GM12873 (cell line): ENCODE results near the gene CAMK1D.

Experiments
- CTCF ChIP-seq: IDR thresholded peaks from 2 replicates; pipeline ENCODE4 v1.5.1; 2012; ENCODE audit warnings: low read depth, mild to moderate bottlenecking, moderate library complexity, low read length, control low read depth; ENCODE audit not compliant: insufficient read depth; ENCODE audit errors: missing control alignments

CAMK1D gene

DNA sequence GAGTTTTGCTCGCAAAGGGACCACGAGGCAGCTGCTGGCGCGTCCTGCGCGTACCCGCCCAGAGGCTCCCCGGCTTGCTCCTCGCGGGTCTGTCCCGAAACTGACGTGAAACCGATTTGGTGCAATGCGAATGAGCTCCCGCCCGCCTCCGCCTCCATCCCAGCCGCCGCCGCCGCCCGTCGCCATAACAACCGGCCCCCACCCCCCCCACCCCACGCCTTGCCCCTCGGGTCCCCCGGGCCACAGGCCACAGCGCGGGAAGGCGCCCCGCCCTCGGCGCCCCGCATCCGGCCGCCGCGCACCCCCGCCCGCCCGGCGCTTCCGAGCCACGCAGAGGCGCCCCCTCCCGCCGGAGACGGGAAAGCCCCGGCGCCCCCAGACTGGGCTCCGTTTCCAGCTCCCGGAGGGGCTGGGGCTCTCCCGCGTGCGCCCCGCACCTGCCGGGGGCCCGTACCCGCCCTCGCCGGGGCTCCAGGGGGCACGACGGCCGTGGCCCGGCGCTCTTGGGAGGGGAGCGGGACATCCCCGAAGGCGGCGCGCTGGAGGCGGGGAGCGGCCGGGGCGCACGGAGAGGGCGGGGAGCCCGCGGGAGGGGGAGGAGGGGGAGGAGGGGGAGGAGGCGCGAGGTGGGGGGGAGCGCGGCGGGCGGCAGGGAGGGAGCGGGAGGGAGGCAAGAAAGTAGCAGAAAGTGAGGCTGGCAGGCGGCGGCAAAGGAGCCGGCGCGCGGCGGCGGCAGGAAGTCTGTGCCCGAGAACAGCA, at the start of gene CAMK1D:
Gene CAMK1D (plus strand): TSS at position 678 of the 759 bp plus-strand sequence.
- TF ChIP-seq CTCF = peak; percentile 37

DNA sequence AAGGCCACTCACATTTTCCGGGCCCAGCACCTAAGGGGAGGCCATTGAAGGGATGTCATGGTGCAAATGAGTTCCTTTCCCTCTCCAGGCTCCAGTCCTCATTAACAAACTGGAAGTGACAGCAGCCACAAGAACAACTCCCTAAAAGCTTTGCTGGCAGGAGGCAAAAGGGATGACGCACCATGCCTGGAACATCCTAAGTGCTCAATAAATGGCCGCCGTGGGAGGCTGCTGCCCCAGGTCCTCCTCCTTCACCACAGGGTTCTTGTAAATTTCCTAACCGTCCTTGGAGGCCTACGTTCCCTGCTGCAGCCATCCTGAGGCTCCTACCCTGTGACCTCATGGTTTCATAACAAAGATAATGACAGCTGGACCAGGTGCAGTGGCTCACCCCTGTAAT, 41.3 kb upstream of the CAMK1D start:
- no peak for TF ChIP-seq CTCF

DNA sequence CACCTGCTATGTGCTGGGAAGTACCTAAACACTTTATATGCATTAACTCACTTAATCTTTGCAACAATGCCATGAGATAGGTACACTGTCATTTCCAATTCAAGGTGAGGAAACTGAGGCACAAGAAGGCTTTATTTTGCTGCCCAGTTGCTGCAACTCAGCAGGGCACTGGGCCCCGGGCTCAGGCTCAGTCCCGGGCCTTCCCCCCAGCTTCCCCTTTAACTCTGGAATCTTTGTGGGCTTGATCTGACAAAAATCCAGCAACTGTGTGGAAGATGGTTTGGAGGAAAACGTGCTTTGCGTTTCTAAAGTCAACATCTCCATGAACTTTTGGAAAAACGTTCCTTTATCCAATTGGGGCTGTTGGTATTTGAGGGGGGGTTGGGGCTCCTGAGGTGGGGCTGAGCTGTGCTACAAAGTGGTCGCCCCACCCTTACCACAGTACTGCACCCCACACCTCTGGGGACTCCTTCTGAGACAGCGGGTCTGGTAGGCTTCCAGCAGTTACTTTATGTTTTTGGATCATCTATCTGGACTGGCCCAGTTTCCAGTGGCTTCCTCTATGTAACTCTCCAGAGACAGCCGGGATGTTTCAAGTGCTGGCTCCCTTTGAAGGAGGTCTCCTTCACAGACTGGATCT, 40.5 kb upstream of the CAMK1D start:
- TF ChIP-seq CTCF = no peak

GRCh38 chr10:12314836-12315235, 34.5 kb upstream of the CAMK1D start:
- no peak for TF ChIP-seq CTCF

DNA sequence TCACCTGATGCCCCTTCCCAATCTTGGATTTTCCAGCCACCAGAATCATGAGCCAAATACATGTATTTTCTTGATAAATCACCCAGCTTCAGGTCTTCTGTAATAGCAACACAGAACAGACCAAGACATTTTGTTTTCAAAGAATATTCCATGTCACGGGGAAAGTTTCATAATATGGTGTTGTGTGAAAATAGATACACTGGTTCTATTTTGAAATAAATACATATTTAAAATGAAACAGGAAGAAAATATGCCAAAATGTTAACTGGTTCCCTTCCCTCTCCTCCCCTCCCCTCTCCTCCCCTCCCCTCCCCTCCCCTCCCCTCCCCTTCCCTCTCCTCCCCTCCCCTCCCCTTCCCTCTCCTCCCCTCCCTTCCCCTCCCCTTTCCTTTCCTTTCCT, 30.3 kb upstream of the CAMK1D start:
- TF ChIP-seq CTCF = no peak

GRCh38 chr10:12320892-12321291, 28.5 kb upstream of the CAMK1D start:
- no peak for TF ChIP-seq CTCF

DNA sequence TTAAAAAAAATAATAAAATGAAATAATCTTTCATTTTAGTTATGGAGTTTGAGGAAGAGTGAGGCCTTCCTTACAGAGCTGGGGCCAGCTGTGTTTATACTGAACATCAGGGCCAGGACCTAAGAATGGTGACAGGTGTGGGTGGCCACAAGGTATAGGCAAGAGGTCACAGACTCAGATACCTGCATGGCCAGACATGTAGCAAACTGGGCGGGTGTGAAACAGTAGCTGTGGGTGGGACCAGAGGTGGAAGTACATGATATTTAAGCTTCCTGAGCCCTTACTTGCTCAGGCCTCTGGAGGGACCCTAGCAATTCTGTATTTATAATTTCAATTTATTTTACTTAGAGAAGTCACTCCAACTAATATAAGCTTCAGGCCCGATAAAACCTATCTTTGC, 27.7 kb upstream of the CAMK1D start:
- TF ChIP-seq CTCF = no peak
